Aorta (tissue), 5 donors: ENCODE results near the gene VEGFC. TPM values are rescaled to one million over a fixed set of nuclear protein-coding genes. Genes with fewer than 3 reads are reported as not detected.

Experiments
- ATAC-seq: fragments of 200-7000 bp; cut with Tn5 transposase; one replicate; pipeline ENCODE4 v1.9.1; 2022; ENCODE audit warnings: moderate library complexity; ENCODE audit not compliant: low FRiP score
- DNase-seq, 2 donors: peaks; one replicate each; pipeline ENCODE4 v3.0.0-alpha.2; 2020
- H3K27ac ChIP-seq, 2 donors: one replicate each; pipeline ENCODE4 v1.5.1; 2013; ENCODE audit warnings: low read length in 2 of 2, mild to moderate bottlenecking in 2 of 2, moderate library complexity in 2 of 2, control low read depth in 1 of 2, inconsistent platforms in 1 of 2, low read depth in 1 of 2
- H3K27me3 ChIP-seq, 2 donors: one replicate each; pipeline ENCODE4 v1.6.1; 2013; ENCODE audit warnings: control low read depth in 1 of 2, low read length in 1 of 2, mild to moderate bottlenecking in 1 of 2, moderate library complexity in 1 of 2; ENCODE audit not compliant: insufficient read depth in 2 of 2, control insufficient read depth in 1 of 2
- H3K36me3 ChIP-seq, 2 donors: one replicate each; pipeline ENCODE4 v1.6.1; 2013; ENCODE audit warnings: control low read depth in 1 of 2, low read length in 1 of 2, mild to moderate bottlenecking in 1 of 2; ENCODE audit not compliant: insufficient read depth in 2 of 2, control insufficient read depth in 1 of 2
- H3K4me1 ChIP-seq, 2 donors: one replicate each; pipeline ENCODE4 v1.6.1; 2013; ENCODE audit warnings: low read length in 2 of 2, control low read depth in 1 of 2, mild to moderate bottlenecking in 1 of 2, moderate library complexity in 1 of 2; ENCODE audit not compliant: insufficient read depth in 2 of 2, control insufficient read depth in 1 of 2
- H3K4me3 ChIP-seq, 2 donors: one replicate each; pipeline ENCODE4 v1.5.1; 2013; ENCODE audit warnings: low read length in 2 of 2, control low read depth in 1 of 2, mild to moderate bottlenecking in 1 of 2
- H3K9me3 ChIP-seq: one replicate; pipeline ENCODE4 v1.6.1; 2013; ENCODE audit warnings: mild to moderate bottlenecking, low read length; ENCODE audit not compliant: control insufficient read depth
- WGBS, 2 donors: extraction: QIAGEN DNeasy Blood & Tissue Kit; methylation state at CpG; one replicate each; pipeline ENCODE4 v1.1.7; 2013; 5-methylcytosine and 5-hydroxymethylcytosine counted together
- intact Hi-C, 2 donors: fragments of 100-400 bp; cut with DNase I; formaldehyde crosslinking; loops; one replicate each; pipeline versions ENCODE4 v1.14.2 to v1.15.0; 2022
- polyA plus RNA-seq, 2 donors: library from polyadenylated mRNA; stranded (reverse); fragments of 200-250 nt; gene quantifications; one replicate each; pipeline ENCODE4 v1.2.3, GENCODE V29; 2013
- total RNA-seq, 2 donors: library from RNA; stranded (reverse); fragmentation: NEBNext Ultra II Directional; extraction: Animal tissue kit (Norgen Biotek cat#: 25700); gene quantifications; one replicate each; pipeline ENCODE4 v1.2.1, GENCODE V29; 2021
- donor health status: healthy with polysubstance abuse.
- donor health status: Bipolar disorder and iron deficiency.
- donor health status: DM: no; HTN: no; CAD: no.
- donor health status: DM: no; HTN: no; CAD: no.
- donor health status: DM: yes; HTN: yes; CAD: no.

VEGFC gene
- total and polyA plus RNA-seq, 4 donors, result 0.59 to 25.3 (median 20.2) TPM; not detected in 1

GRCh38 chr4:176746846-176747245, 45.9 kb downstream of the VEGFC start:
- H3K4me3 ChIP-seq, result no peak overlapping the region
- intact Hi-C loops, result no loop called here
- ATAC-seq (no peak), DNase-seq (no peak)
- no peaks in the 10 kb centered on the region for H3K27me3 ChIP-seq
- H3K4me1 ChIP-seq, result no peaks in the 10 kb centered on the region
- H3K27ac ChIP-seq, result no peak overlapping the region
- 94 to 98% methylated on average over 3 of the region's 3 CpGs for WGBS, 2 donors
- peaks cover 2% of the 10 kb centered on the region for H3K9me3 ChIP-seq
- no peaks in the 10 kb centered on the region for H3K36me3 ChIP-seq

- DNase-seq (no peak), ATAC-seq (no peak)
- intact Hi-C loops, result no loop called here
- no peaks in the 10 kb centered on the region for H3K36me3 ChIP-seq
- no peak overlapping the region for H3K4me3 ChIP-seq
- H3K4me1 ChIP-seq, result no peaks in the 10 kb centered on the region
- peaks cover 2% of the 10 kb centered on the region for H3K9me3 ChIP-seq
- H3K27ac ChIP-seq, result no peak overlapping the region
- H3K27me3 ChIP-seq, result no peaks in the 10 kb centered on the region
Observed at GRCh38 chr4:176745902-176746301, 46.8 kb downstream of the VEGFC start.

GRCh38 chr4:176744091-176744490, 48.6 kb downstream of the VEGFC start:
- Histone ChIP-seq H3K27me3 (no peaks in the 10 kb centered on the region), H3K4me3 (no peak overlapping the region), H3K4me1 (no peaks in the 10 kb centered on the region), H3K36me3 (no peaks in the 10 kb centered on the region), H3K9me3 (peaks cover 2% of the 10 kb centered on the region), H3K27ac (no peak overlapping the region)
- DNase-seq, result no peak
- ATAC-seq, result no peak
- 94 to 98% methylated on average over 2 of the region's 2 CpGs for WGBS, 2 donors
- intact Hi-C loops, result no loop called here

- no peak overlapping the region for H3K27ac ChIP-seq
- H3K9me3 ChIP-seq, result peaks cover 2% of the 10 kb centered on the region
- ATAC-seq (no peak), DNase-seq (no peak)
- no peaks in the 10 kb centered on the region for H3K27me3 ChIP-seq
- intact Hi-C loops, result no loop called here
- WGBS, 2 donors, result 85 to 86% methylated on average over 6 of the region's 6 CpGs
- H3K4me1 ChIP-seq, result no peaks in the 10 kb centered on the region
- H3K36me3 ChIP-seq, result no peaks in the 10 kb centered on the region
- no peak overlapping the region for H3K4me3 ChIP-seq
Observed at GRCh38 chr4:176742211-176742610, 50.5 kb downstream of the VEGFC start.

GRCh38 chr4:176741253-176741652, 51.5 kb downstream of the VEGFC start:
- H3K27ac ChIP-seq, result no peak overlapping the region
- H3K27me3 ChIP-seq, result no peaks in the 10 kb centered on the region
- intact Hi-C loops, result no loop called here
- no peak overlapping the region for H3K4me3 ChIP-seq
- ATAC-seq, result no peak
- DNase-seq, result no peak
- peaks cover 2% of the 10 kb centered on the region for H3K9me3 ChIP-seq
- H3K4me1 ChIP-seq, result no peaks in the 10 kb centered on the region
- 50 to 60% methylated on average over 4 of the region's 4 CpGs for WGBS, 2 donors
- H3K36me3 ChIP-seq, result no peaks in the 10 kb centered on the region

GRCh38 chr4:176735300-176735699, 57.4 kb downstream of the VEGFC start:
- WGBS, 2 donors, result 46 to 54% methylated on average over 2 of the region's 2 CpGs
- no peaks in the 10 kb centered on the region for H3K36me3 ChIP-seq
- H3K9me3 ChIP-seq, result no peaks in the 10 kb centered on the region
- no peaks in the 10 kb centered on the region for H3K4me1 ChIP-seq
- no peak overlapping the region for H3K27ac ChIP-seq
- intact Hi-C loops, result no loop called here
- DNase-seq (no peak), ATAC-seq (no peak)
- H3K27me3 ChIP-seq, result no peaks in the 10 kb centered on the region
- no peak overlapping the region for H3K4me3 ChIP-seq

- no peak for DNase-seq
- ATAC-seq, result no peak
- Histone ChIP-seq H3K27me3 (no peaks in the 10 kb centered on the region), H3K4me3 (no peak overlapping the region), H3K9me3 (no peaks in the 10 kb centered on the region), H3K27ac (no peak overlapping the region), H3K36me3 (no peaks in the 10 kb centered on the region), H3K4me1 (no peaks in the 10 kb centered on the region)
- WGBS, 2 donors, result 13 to 18% methylated on average over 4 of the region's 4 CpGs
- intact Hi-C loops, result no loop called here
Observed at GRCh38 chr4:176734461-176734860, 58.3 kb downstream of the VEGFC start.

- Histone ChIP-seq H3K9me3 (no peaks in the 10 kb centered on the region), H3K27me3 (no peaks in the 10 kb centered on the region), H3K36me3 (peaks cover 0 to 2% of the 10 kb centered on the region in 2 donors), H3K4me3 (no peak overlapping the region), H3K27ac (no peak overlapping the region), H3K4me1 (no peaks in the 10 kb centered on the region)
- ATAC-seq (no peak), DNase-seq (no peak)
- 86 to 89% methylated on average over 3 of the region's 3 CpGs for WGBS, 2 donors
- intact Hi-C loops, result no loop called here
Observed at GRCh38 chr4:176729489-176729888, 63.2 kb downstream of the VEGFC start.

GRCh38 chr4:176726803-176727202, 65.9 kb downstream of the VEGFC start:
- Histone ChIP-seq H3K9me3 (no peaks in the 10 kb centered on the region), H3K4me3 (no peak overlapping the region), H3K27me3 (no peaks in the 10 kb centered on the region), H3K4me1 (no peaks in the 10 kb centered on the region), H3K36me3 (peaks cover 0 to 2% of the 10 kb centered on the region in 2 donors), H3K27ac (no peak overlapping the region)
- intact Hi-C loops, result no loop called here
- ATAC-seq (no peak), DNase-seq (no peak)
- whole genome bisulfite sequencing, 2 donors, result 47 to 56% methylated on average over 8 of the region's 8 CpGs
